Lower leg skin (tissue), 3 donors: ENCODE data around the gene GGA1.

ENCODE experiments used
- POLR2A ChIP-seq, 2 donors: fragments of 450-650 bp; IDR thresholded peaks; one replicate each; pipeline ENCODE4 v1.6.1; 2016 to 2017; ENCODE audit warnings: antibody characterized with exemption in 2 of 2, mild to moderate bottlenecking in 1 of 2, moderate library complexity in 1 of 2
- TF ChIP-seq, protein P1 (sequence below), 3 donors: fragments of 450-650 bp; IDR thresholded peaks; one replicate each; pipeline ENCODE4 v1.5.1; 2016; ENCODE audit warnings: antibody characterized with exemption in 3 of 3, mild to moderate bottlenecking in 3 of 3, moderate library complexity in 2 of 3

GRCh38 chr22:37575490-37576003 is 33.1 kb upstream of the GGA1 start:
- TF ChIP-seq, protein P1, sequence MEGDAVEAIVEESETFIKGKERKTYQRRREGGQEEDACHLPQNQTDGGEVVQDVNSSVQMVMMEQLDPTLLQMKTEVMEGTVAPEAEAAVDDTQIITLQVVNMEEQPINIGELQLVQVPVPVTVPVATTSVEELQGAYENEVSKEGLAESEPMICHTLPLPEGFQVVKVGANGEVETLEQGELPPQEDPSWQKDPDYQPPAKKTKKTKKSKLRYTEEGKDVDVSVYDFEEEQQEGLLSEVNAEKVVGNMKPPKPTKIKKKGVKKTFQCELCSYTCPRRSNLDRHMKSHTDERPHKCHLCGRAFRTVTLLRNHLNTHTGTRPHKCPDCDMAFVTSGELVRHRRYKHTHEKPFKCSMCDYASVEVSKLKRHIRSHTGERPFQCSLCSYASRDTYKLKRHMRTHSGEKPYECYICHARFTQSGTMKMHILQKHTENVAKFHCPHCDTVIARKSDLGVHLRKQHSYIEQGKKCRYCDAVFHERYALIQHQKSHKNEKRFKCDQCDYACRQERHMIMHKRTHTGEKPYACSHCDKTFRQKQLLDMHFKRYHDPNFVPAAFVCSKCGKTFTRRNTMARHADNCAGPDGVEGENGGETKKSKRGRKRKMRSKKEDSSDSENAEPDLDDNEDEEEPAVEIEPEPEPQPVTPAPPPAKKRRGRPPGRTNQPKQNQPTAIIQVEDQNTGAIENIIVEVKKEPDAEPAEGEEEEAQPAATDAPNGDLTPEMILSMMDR (IDR thresholded peaks at IDR 0.05) = no peak
- no peak for TF ChIP-seq POLR2A (IDR thresholded peaks at IDR 0.05)
